HepG2 (cell line): ENCODE measurements around the gene ALDH7A1. TPM values are rescaled to one million over a fixed set of nuclear protein-coding genes. Genes with fewer than 3 reads are reported as not detected.

Experiments used
- ATAC-seq: fragments of 200-7000 bp; cut with Tn5 transposase; 3 replicates; pipeline ENCODE4 v1.9.1; 2020; ENCODE audit warnings: mild to moderate bottlenecking, moderate library complexity
- BruUV-seq: library from RNA; stranded (reverse); fragments of 400-500 nt; replicated peaks from 2 replicates; lab custom pipeline; 2021; lab: Mats Ljungman, UMichigan
- CTCF ChIA-PET: fragments of 300-600 bp; formaldehyde crosslinking; extraction: SDS; loops from one replicate; lab custom pipeline; 2021; ENCODE audit warnings: low total read pairs, inconsistent platforms, low intra/inter-chr PET ratio; lab: Yijun Ruan, JAX
- POLR2A ChIA-PET: fragments of 350-600 bp; sonication (Branson Sonifier 250); formaldehyde crosslinking; loops from one replicate; lab custom pipeline; 2020; ENCODE audit warnings: antibody characterized with exemption, inconsistent platforms; lab: Yijun Ruan, JAX
- DNase-seq: peaks from one replicate; pipeline ENCODE4 v3.0.0-alpha.2; 2015; ENCODE audit warnings: low spot score
- FAIRE-seq: peaks from 3 replicates; lab custom pipeline; 2011; peaks lifted over from hg19 to GRCh38; lab: Jason Lieb, UNC
- H2AFZ ChIP-seq: one replicate; pipeline ENCODE4 v1.6.1; 2011; ENCODE audit warnings: low read length, inconsistent platforms
- H3K27ac ChIP-seq: fragments of 300-600 bp; 3 replicates; pipeline ENCODE4 v1.8.0; 2011; ENCODE audit warnings: mixed run types, mild to moderate bottlenecking, mixed read lengths, low read length, inconsistent platforms; ENCODE audit not compliant: insufficient read depth; ENCODE audit errors: extremely low read length
- H3K27me3 ChIP-seq, 2 experiments: fragments of 200-600 bp in 1 of 2; 2 replicates in 1 of 2; 3 replicates in 1 of 2; pipeline versions ENCODE4 v1.6.0 to v1.8.0; 2011; ENCODE audit warnings: low read length in 2 of 2, mild to moderate bottlenecking in 2 of 2, moderate library complexity in 2 of 2, inconsistent platforms in 1 of 2; ENCODE audit not compliant: insufficient read depth in 2 of 2, control insufficient read depth in 1 of 2
- H3K36me3 ChIP-seq, 2 experiments: fragments of 200-600 bp in 1 of 2; replicated peaks in 1 of 2; 2 replicates in 1 of 2; 3 replicates in 1 of 2; pipeline versions ENCODE4 v1.5.1 to v1.8.0; 2011; ENCODE audit warnings: low read length in 2 of 2, inconsistent platforms in 1 of 2; ENCODE audit not compliant: insufficient read depth in 2 of 2, control insufficient read depth in 1 of 2
- H3K4me1 ChIP-seq: 2 replicates; pipeline ENCODE4 v1.5.1; 2012; ENCODE audit warnings: low read length, inconsistent platforms; ENCODE audit not compliant: insufficient read depth
- H3K4me2 ChIP-seq: 2 replicates; pipeline ENCODE4 v1.6.0; 2011; ENCODE audit warnings: low read depth, low read length, inconsistent platforms
- H3K4me3 ChIP-seq, 3 experiments: fragments of 200-600 bp in 1 of 3; sonication (generic), shearing (Covaris generic) in 1 of 3; replicated peaks in 1 of 3; 2 replicates each; pipeline ENCODE4 v1.5.1; 2011 to 2016; ENCODE audit warnings: low read length in 3 of 3, inconsistent platforms in 2 of 3, low read depth in 2 of 3, mild to moderate bottlenecking in 2 of 3, control low read depth in 1 of 3, mixed read lengths in 1 of 3; ENCODE audit not compliant: insufficient read depth in 1 of 3
- H3K79me2 ChIP-seq: one replicate; pipeline ENCODE4 v1.6.1; 2011; ENCODE audit warnings: low read length, inconsistent platforms; ENCODE audit not compliant: insufficient read depth
- H3K9ac ChIP-seq: 2 replicates; pipeline ENCODE4 v1.6.0; 2011; ENCODE audit warnings: mild to moderate bottlenecking, low read depth, low read length, inconsistent platforms; ENCODE audit not compliant: insufficient read depth
- H3K9me3 ChIP-seq: 2 replicates; pipeline ENCODE4 v1.5.1; 2012; ENCODE audit warnings: mild to moderate bottlenecking, low read length
- H4K20me1 ChIP-seq: 2 replicates; pipeline ENCODE4 v1.6.0; 2011; ENCODE audit warnings: inconsistent platforms, mild to moderate bottlenecking, low read length, moderate library complexity; ENCODE audit not compliant: insufficient read depth
- ARNTL ChIP-seq: sonication (generic); formaldehyde crosslinking; IDR thresholded peaks from 2 replicates; pipeline ENCODE4 v1.4.0; 2020; ENCODE audit warnings: mild to moderate bottlenecking, missing genetic modification reagents
- CCAR2 ChIP-seq: fragments of 200-400 bp; formaldehyde crosslinking; optimal IDR thresholded peaks from 2 replicates; pipeline ENCODE3; 2018; ENCODE audit warnings: low read depth, mild to moderate bottlenecking, low read length, moderate library complexity
- CCDC6 ChIP-seq: sonication (generic); formaldehyde crosslinking; IDR thresholded peaks from 2 replicates; pipeline ENCODE4 v1.8.1; 2022; ENCODE audit warnings: mild to moderate bottlenecking, missing genetic modification reagents, moderate library complexity
- GPBP1L1 ChIP-seq: sonication (generic); formaldehyde crosslinking; IDR thresholded peaks from 2 replicates; pipeline ENCODE4 v1.5.0; 2020; ENCODE audit warnings: mild to moderate bottlenecking, missing genetic modification reagents
- HOXA7 ChIP-seq: sonication (generic); formaldehyde crosslinking; IDR thresholded peaks from 2 replicates; pipeline ENCODE4 v1.8.1; 2022; ENCODE audit warnings: mild to moderate bottlenecking, missing genetic modification reagents, moderate library complexity
- JUNB ChIP-seq: sonication (generic); formaldehyde crosslinking; IDR thresholded peaks from 2 replicates; pipeline ENCODE4 v1.8.0; 2022; ENCODE audit warnings: missing genetic modification reagents, mild to moderate bottlenecking, borderline replicate concordance
- MTA3 ChIP-seq: sonication (generic); formaldehyde crosslinking; IDR thresholded peaks from 2 replicates; pipeline ENCODE4 v1.4.0; 2020; ENCODE audit warnings: missing genetic modification reagents
- NFE2L2 ChIP-seq: fragments of 150-350 bp; IDR thresholded peaks from 2 replicates; pipeline ENCODE4 v1.6.1; 2014; ENCODE audit warnings: low read length
- REXO4 ChIP-seq: sonication (generic); formaldehyde crosslinking; IDR thresholded peaks from 2 replicates; pipeline ENCODE4 v1.8.0; 2022; ENCODE audit warnings: missing genetic modification reagents, mild to moderate bottlenecking, borderline replicate concordance
- SATB2 ChIP-seq: sonication (generic); formaldehyde crosslinking; IDR thresholded peaks from 2 replicates; pipeline ENCODE4 v1.5.0; 2020; ENCODE audit warnings: missing genetic modification reagents
- SMAD3 ChIP-seq: sonication (generic); formaldehyde crosslinking; IDR thresholded peaks from 2 replicates; pipeline ENCODE4 v1.4.0; 2020; ENCODE audit warnings: missing genetic modification reagents
- ZMYM4 ChIP-seq: sonication (generic); formaldehyde crosslinking; IDR thresholded peaks from 2 replicates; pipeline ENCODE4 v1.8.1; 2023; ENCODE audit warnings: mild to moderate bottlenecking, missing genetic modification reagents
- ZNF639 ChIP-seq: conservative IDR thresholded peaks from 2 replicates; pipeline ENCODE4 v1.6.1; 2018; ENCODE audit warnings: missing genetic modification reagents
- WGBS: methylation state at CpG from one replicate; pipeline ENCODE4 v1.1.6; 2017; ENCODE audit warnings: low lambda C conversion rate; 5-methylcytosine and 5-hydroxymethylcytosine counted together
- in situ Hi-C: cut with HindIII; loops from 2 replicates; pipeline ENCODE4 v1.10.0; 2017; ENCODE audit warnings: low pct_unique_long_range_greater_than_20kb; ENCODE audit not compliant: extremely low pct_ligation_motif_present
- intact Hi-C: fragments of 100-400 bp; cut with micrococcal nuclease; formaldehyde crosslinking; loops from one replicate; pipeline ENCODE4 v1.10.0; 2022; ENCODE audit not compliant: unreplicated experiment
- polyA plus RNA-seq, 8 experiments: library from polyadenylated mRNA; depleted of rRNA in 3 of 8; stranded (reverse) in 7 of 8; unstranded in 1 of 8; fragments of >200 nt; fragmentation: Illumina TruSeq in 4 of 8; extraction: Trizol in 4 of 8; gene quantifications; 2 replicates each; pipeline versions ENCODE4 v1.2.1 to v1.2.3, GENCODE V29; 2011 to 2016; ENCODE audit warnings: low read depth in 4 of 8, missing spikeins in 1 of 8, mixed read lengths in 1 of 8; ENCODE audit not compliant: insufficient read depth in 1 of 8
- total RNA-seq, 5 experiments: library from RNA; depleted of rRNA; stranded (reverse); fragments of >200 nt; fragmentation: Illumina TruSeq; extraction: Trizol; gene quantifications; 2 replicates each; pipeline ENCODE4 v1.2.3, GENCODE V29; 2016; ENCODE audit warnings: low read depth in 1 of 5
- TF ChIP-seq, protein P1 (sequence below): sonication (generic); formaldehyde crosslinking; IDR thresholded peaks from 2 replicates; pipeline ENCODE4 v1.5.0; 2020; ENCODE audit warnings: missing genetic modification reagents
- TF ChIP-seq, protein P2 (sequence below): sonication (generic); formaldehyde crosslinking; IDR thresholded peaks from 2 replicates; pipeline ENCODE4 v1.9.0; 2021; ENCODE audit warnings: missing genetic modification reagents, borderline replicate concordance
- TF ChIP-seq, protein P3 (sequence below): sonication (generic); formaldehyde crosslinking; IDR thresholded peaks from 2 replicates; pipeline ENCODE4 v1.5.0; 2020; ENCODE audit warnings: missing genetic modification reagents, mild to moderate bottlenecking, borderline replicate concordance

ALDH7A1 gene
- total and polyA plus RNA-seq, 2 of the 13 experiments (the other 11 are each of a cell fraction or from before 2014, with no cell fraction given): 69.0 to 100 TPM

DNA sequence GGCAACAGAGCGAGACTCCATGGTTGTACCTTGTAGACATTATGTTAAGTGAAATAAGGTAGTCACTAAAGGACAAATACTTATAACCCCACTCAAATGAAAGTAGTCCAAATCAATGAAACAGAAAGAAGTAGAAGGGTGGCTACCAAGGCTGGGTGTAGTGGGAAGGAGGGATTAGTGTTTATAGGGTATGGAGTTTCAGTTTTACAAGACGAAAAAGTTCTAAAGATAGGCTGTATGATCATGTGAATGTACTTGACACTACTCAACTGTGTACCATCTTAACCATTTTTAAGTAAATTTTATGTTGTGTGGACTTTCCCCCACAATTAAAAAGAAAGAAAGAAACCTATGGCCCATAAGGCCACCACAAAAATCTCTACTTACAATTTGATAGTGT is 32.2 kb downstream of the ALDH7A1 start:
- DNase-seq: no peak
- BruUV-seq: no TSS peak
- no peaks in the 10 kb centered on the region for H3K79me2 ChIP-seq
- WGBS: 99% methylated on average over 2 of the region's 2 CpGs
- H3K36me3 ChIP-seq: peaks cover 9 to 44% of the 10 kb centered on the region in 2 experiments; a peak in 4 of 5 replicates
- TF ChIP-seq ZNF639 (CRISPR knock-in tag): no peak
- TF ChIP-seq GPBP1L1: no peak
- no peak for TF ChIP-seq SMAD3 (CRISPR knock-in tag)
- TF ChIP-seq MTA3: no peak
- no peak for TF ChIP-seq JUNB (CRISPR knock-in tag)
- TF ChIP-seq ARNTL (CRISPR knock-in tag): no peak
- no peak for TF ChIP-seq CCAR2
- no peak for TF ChIP-seq CCDC6 (CRISPR knock-in tag)
- no peak for TF ChIP-seq NFE2L2
- TF ChIP-seq SATB2: no peak
- no peak for TF ChIP-seq REXO4 (CRISPR knock-in tag)
- TF ChIP-seq, protein P1, sequence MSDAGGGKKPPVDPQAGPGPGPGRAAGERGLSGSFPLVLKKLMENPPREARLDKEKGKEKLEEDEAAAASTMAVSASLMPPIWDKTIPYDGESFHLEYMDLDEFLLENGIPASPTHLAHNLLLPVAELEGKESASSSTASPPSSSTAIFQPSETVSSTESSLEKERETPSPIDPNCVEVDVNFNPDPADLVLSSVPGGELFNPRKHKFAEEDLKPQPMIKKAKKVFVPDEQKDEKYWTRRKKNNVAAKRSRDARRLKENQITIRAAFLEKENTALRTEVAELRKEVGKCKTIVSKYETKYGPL: no peak
- TF ChIP-seq, protein P2, sequence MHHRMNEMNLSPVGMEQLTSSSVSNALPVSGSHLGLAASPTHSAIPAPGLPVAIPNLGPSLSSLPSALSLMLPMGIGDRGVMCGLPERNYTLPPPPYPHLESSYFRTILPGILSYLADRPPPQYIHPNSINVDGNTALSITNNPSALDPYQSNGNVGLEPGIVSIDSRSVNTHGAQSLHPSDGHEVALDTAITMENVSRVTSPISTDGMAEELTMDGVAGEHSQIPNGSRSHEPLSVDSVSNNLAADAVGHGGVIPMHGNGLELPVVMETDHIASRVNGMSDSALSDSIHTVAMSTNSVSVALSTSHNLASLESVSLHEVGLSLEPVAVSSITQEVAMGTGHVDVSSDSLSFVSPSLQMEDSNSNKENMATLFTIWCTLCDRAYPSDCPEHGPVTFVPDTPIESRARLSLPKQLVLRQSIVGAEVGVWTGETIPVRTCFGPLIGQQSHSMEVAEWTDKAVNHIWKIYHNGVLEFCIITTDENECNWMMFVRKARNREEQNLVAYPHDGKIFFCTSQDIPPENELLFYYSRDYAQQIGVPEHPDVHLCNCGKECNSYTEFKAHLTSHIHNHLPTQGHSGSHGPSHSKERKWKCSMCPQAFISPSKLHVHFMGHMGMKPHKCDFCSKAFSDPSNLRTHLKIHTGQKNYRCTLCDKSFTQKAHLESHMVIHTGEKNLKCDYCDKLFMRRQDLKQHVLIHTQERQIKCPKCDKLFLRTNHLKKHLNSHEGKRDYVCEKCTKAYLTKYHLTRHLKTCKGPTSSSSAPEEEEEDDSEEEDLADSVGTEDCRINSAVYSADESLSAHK: no peak
- no peak for TF ChIP-seq HOXA7
- no peak for TF ChIP-seq ZMYM4 (CRISPR knock-in tag)
- TF ChIP-seq, protein P3, sequence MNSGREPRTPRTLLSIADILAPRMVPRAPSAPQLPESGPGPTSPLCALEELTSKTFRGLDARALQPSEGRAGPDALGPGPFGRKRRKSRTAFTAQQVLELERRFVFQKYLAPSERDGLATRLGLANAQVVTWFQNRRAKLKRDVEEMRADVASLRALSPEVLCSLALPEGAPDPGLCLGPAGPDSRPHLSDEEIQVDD (CRISPR knock-in tag): no peak
- no peak overlapping the region for H3K27ac ChIP-seq
- intact Hi-C loops (no loop called here), in situ Hi-C loops (no loop called here)
- H3K27me3 ChIP-seq: no peaks in the 10 kb centered on the region
- no peaks in the 10 kb centered on the region for H4K20me1 ChIP-seq
- ChIA-PET POLR2A (no interaction called here), CTCF (no interaction called here)
- H3K4me2 ChIP-seq: no peak overlapping the region
- no peak for FAIRE-seq
- H3K9ac ChIP-seq: no peak overlapping the region
- no peak overlapping the region for H2AFZ ChIP-seq
- no peaks in the 10 kb centered on the region for H3K4me1 ChIP-seq
- H3K4me3 ChIP-seq: no peak overlapping the region
- no peaks in the 10 kb centered on the region for H3K9me3 ChIP-seq
- no peak for ATAC-seq
